T47D (cell line): ENCODE results near the gene SNRNP40.

Experiments
- DNase-seq, 2 experiments: peaks; one replicate each; pipeline versions ENCODE4 v3.0.0 to v3.0.0-alpha.2; 2011 to 2012; ENCODE audit warnings: low read depth in 1 of 2, low spot score in 1 of 2
- JUND ChIP-seq: IDR thresholded peaks from 2 replicates; pipeline ENCODE4 v1.6.1; 2012; ENCODE audit warnings: low read depth
- in situ Hi-C: cut with HindIII; loops from 2 replicates; pipeline ENCODE4 v1.10.0; 2016; ENCODE audit warnings: low sequenced_read_pairs, low pct_unique_long_range_greater_than_20kb

SNRNP40 gene

GRCh38 chr1:31216016-31216415, 80.6 kb downstream of the SNRNP40 start:
- in situ Hi-C loops, result no loop called here
- DNase-seq, result no peak
- no peak for TF ChIP-seq JUND

- in situ Hi-C loops, result no loop called here
- DNase-seq, result no peak
- TF ChIP-seq JUND, result no peak
These were observed 81.5 kb downstream of the SNRNP40 start for GRCh38 chr1:31215065-31215570.

DNA sequence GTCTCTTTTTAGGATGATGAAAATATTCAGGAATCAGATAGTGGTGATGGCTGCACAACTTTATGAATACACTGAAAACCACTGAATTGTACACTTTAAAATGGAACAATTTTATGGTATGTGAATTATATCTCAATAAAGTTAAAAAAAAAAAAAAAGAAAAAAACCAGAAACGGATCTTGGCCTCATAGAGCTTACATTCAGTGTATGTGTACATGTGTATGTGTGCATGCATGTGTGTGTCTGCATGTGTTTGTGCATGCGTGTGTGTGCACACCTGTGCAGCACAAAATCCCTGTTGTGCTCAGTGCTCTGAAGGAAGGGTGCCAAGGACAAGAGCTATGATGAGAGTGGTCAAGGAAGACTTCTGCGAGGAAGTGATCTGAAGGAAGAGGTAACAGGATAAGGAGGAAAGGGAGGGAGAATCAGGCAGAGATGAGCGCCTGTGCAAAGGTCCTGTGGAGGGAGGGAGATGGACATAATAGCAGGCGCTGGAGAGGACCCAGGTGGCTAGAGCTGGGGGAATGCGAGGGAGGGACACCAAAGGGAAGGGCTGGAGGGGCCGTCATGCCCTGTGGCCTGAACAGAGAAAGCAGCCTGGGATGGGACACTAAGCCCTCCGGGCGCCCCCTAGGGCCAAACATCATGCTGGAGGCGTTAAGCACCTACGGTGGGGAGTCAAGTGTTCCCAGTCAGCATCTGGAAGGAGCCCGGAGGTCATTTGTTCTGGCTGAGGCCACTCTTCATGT, 82.1 kb downstream of the SNRNP40 start:
- TF ChIP-seq JUND, result no peak
- no peak for DNase-seq
- in situ Hi-C loops, result no loop called here
